CD4-positive, alpha-beta T cell treated with Interleukin-12 subunit alpha and Interleukin-12 subunit beta, for 1 hour (primary cell): ENCODE measurements around the gene TRPC4AP.

ENCODE experiments used
- DNase-seq: peaks from one replicate; pipeline ENCODE4 v3.0.0-alpha.2; 2020

The TRPC4AP gene

DNA sequence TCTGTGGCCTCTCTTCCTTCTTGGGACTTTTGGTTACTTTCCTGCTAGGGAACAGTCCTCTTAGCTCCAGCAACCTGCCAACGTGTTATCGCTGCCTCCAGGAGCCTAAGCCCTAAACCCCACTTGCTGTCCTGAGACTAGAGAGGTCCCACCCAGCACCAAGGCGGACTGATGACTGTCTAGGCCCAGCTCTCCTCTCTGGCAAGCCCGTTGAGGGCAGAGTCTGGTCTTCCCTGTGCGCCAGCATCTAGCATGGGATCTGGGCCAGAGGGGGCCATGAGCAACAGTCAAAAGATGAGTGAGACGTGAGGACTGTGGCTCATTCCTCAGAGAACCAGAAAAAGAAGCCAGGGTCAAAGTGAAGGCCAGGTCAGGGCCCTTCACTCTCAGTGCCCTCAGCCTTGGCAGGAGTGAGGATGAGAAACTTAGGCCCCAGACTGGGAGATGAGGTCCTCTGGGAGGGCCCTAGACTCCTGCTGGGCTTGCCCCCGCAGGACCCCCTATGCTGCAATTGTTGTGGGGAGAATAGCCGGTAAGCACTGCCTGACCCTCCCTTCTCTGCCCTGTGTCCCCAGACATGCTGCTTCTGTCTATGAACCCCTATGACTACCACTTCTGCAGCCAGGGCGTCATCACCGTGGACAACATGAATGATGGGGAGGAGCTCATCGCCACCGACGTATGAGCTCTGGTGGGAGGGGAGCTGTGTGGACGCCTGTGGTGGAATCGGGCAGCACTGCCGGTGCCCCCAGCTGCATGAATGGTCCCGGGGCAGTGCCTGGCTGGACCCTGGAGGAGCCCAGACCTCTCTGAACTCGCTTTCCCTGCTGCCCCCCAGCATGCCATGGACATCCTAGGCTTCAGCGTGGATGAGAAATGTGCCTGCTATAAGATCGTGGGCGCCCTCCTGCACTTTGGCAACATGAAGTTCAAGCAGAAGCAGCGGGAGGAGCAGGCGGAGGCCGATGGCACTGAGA, 106.0 kb downstream of the TRPC4AP start:
- no peak for DNase-seq

DNA sequence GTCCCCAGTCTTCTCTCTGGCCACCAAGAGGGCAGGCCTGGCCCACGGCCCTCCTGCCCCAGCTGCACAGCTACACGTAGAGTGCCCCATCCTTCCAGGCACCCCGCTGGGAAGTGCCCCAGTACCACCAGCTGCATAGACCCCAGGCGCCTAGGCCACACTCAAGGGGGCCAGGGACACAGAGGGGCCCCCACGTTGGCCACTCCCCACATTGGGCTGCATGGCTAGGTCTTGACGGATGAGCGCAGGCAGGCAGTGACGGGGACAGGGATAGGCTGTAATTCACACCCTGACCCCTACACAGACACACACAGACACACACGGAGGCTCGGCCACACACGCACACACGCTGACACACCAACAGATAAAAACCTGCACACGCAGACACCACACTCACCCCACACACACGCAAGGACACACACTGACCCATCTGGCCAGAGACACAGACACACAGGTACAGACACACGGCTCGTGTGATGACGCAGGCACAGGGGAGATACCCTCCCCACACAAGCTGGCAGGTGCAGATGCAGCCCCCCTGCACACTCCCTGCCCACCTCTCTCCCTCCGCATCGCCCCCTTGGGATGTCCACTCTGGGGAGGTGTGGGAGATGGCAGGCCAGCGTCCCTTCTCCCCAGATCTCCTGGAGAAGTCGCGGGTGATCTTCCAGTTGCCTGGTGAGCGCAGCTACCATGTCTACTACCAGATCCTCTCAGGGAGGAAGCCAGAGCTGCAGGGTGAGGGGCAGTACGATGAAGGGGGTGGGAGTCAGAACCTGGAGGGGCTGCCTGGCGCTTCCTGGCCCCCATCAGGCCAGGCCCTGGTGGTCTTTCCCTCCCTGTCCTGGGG, 106.9 kb downstream of the TRPC4AP start:
- no peak for DNase-seq

DNA sequence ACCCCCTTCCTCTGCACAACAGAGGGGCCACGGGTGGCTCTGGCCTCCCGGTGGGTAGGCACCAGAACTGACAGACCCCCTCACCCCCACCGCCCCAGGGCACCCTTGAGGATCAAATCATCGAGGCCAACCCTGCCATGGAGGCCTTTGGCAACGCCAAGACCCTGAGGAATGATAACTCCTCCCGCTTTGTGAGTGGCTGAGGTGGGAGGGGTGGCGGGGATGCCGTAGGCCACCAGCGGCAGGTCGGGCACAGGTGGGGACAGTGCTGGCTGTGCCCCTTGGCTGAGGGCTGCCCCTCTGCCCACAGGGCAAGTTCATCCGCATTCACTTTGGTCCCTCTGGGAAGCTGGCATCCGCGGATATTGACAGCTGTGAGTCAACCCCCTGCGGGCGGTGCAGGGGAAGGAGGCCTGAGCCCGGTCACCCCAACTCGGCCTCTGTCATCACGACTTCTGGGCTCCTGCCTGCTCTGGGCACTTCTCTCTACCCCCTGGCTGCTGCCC, 107.8 kb downstream of the TRPC4AP start:
- DNase-seq = no peak

DNA sequence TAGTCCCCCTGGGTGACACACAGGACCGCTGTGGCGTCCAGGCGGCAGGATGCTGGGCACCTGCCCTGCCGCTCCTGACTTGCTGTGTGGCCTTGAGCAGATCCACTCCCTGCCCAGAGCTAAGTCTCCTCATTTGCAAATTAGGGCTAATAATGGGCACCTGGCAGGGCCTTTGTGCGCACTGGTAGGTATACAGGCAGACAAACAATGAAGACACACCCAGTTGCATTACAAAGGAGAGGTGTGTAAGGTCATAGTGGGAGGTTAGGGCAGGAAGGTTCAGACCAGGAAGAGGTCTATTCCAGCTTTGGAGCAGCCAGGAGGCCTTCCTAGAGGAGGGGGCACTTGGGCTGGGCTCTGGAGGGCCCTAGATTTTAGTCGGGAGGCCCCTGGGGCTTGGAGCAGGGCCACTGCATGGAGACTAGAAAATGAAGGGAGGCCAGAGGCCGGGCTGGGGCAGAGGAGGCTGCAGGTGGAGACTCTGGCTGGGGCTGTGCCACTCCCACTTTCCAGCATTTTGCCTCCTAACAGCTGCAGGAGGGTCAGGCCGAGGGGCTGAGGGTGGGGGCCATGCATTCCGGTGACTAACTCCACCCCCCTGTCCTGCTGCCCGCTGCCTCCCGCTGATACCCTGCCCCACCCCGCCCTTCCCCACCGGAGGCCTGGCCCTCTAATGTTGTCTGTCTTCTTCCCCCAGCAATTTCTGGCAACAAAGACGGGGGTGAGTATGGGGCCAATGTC, 108.4 kb downstream of the TRPC4AP start:
- DNase-seq = no peak

DNA sequence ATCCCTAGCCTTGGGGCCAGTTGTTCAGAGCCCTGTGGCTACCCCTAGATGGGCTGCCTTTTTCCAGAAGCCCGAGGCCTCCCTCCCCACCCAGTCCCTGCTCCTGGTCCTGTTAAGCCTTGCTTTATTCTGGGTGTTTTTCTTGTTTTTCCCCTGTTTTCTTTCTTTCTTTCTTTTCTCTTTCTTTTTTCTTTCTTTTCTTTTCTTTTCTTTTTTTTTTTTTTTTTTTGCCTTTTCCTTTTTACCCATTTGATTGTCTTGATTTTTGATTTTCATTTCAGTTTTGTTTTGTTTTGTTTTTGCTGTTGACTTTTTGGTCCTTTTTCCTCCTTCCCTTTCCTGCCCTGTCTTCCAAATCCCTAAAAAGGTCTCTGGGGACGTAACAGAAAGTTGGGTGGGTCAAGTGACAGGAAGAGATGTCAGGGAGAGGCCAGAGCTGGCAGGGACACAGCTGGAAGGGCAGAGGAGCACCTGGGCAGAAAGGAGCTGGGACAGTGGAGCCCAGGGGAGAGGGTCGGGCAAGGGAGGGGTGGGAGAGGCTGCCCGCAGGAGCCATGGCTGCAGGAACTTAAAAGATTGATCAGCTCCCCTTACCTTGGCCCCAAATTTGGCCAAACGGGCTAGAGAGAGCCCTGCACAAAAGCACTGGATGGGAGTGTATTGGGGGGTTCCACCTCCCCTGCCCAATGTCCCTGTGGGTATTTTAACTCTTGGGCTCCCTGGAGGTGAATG, 109.4 kb downstream of the TRPC4AP start:
- no peak for DNase-seq

DNA sequence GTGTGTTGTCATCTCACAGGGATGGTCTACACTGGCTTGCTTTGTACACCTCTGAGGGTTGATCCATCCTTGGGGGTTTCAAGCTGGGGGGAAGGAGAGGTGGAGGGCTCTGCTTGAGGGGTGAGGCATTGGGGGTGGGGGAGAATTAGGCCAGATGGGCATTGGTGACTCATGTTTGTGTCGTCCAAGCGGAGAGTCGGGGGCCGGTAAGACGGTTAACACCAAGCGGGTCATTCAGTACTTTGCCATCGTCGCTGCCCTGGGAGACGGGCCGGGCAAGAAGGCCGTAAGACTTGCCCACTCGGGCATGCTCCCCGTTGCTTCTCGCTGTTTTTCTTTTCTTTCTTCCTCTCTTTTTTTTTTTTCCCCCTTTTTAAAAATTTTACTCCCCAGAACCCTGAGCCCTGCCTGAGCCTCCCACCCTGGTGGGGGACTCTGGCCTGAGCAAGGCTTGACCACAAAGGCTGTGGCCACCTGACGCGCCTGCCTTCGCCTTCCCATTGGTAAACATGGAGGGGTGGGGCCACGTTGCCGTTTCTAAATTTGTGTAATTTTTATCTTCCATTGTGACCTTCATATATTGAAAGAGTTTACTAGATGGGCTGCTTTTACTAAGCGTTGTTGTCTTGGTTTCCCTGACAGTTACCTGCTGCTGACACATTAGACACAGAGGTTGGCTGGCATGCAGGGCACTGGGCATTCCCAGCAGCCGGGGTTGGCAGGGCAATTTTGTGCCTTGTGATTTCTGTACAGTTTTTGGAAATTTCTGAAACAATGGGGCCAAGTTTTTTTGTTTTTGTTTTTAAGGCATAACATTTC, 110.1 kb downstream of the TRPC4AP start:
- DNase-seq = no peak

DNA sequence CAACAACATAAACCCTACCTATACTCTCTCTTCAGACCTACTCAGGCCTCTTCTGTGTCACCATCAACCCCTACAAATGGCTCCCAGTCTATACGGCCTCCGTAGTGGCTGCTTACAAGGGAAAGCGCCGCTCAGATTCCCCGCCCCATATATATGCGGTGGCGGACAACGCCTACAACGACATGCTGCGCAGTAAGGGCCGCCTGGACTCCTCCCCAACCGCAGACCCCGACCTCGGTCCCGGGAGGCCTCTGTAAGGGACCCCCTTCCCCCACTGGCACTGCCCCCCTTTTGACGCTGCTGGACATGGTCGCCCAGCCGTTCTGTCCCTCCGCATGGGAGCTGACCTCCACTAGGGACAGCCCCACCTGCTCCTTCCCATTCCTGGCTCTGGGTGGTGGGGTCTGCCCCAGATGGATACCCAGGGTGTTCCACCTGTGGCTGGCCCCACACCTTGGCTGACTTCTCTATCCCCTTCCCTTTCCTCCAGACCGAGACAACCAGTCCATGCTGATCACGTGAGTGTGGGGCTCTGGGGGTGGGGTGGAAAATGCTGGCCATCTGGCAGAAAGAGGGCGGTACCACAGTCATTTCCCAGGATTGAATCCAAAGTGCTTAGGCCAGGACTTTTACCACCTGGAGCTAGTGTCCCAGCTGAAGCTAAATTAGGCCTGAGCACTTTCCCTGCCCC, 111.9 kb downstream of the TRPC4AP start:
- no peak for DNase-seq

DNA sequence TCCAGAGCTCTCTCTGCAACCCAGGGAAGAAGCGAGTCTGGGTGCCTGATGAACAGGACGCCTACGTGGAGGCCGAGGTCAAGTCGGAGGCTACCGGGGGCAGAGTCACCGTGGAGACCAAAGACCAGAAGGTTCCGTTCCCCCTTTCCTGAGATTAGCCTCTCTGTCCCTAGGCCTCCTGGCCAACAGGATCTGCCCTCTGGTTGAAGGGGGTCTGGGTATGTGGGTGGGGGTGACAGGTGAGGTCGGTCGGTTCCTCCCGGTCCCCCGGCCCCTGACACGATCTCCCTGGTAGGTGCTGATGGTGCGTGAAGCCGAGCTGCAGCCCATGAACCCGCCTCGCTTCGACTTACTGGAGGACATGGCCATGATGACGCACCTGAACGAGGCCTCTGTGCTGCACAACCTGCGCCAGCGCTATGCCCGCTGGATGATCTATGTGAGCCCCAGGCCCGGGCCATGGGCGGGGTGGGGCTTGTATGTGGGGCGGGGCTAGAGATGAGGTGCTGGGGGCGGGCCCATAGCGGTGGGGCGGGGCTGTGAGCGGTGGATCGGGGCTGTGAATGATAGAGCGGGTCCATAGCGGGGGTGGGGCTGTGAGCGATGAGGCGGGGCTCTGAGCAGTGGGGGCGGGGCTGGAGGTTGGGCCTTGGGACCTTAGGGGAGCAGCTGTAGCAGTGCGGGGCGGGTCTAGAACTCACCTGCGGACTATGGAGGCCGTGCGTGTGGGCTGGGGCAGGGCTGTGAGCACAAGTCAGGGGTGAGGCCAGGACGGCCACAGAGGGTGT, 113.0 kb downstream of the TRPC4AP start:
- no peak for DNase-seq

DNA sequence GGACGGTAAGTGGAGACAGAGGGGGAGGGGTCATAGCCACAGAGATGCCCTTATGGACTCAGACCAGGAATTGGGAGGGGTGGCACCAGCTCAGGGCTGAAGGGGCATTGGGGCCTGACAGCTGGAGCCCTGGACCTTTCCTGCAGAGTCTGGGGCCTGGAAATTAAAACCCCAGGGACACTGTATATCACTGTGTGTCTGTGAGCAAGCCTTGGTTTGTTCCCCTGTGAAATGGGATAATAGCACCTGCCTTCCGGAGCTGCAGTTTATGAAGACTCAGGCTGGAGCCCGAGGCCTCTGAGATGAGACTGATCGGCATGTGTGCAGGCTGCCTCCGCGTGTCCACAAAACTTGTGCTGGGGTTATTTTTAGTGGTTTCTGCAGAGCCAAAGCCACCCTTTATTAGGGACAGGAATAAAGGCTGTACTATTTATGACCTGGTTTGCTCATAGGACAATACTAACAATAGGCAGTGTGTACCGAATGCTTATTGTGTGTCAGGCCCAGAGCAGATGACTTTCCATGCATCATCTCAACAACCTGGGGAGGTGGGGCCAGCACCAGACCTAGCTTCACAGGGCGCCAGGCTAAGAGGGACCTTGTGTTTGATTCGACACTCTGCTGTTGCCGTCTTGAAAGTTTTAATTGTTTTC, 114.4 kb downstream of the TRPC4AP start:
- DNase-seq = no peak

DNA sequence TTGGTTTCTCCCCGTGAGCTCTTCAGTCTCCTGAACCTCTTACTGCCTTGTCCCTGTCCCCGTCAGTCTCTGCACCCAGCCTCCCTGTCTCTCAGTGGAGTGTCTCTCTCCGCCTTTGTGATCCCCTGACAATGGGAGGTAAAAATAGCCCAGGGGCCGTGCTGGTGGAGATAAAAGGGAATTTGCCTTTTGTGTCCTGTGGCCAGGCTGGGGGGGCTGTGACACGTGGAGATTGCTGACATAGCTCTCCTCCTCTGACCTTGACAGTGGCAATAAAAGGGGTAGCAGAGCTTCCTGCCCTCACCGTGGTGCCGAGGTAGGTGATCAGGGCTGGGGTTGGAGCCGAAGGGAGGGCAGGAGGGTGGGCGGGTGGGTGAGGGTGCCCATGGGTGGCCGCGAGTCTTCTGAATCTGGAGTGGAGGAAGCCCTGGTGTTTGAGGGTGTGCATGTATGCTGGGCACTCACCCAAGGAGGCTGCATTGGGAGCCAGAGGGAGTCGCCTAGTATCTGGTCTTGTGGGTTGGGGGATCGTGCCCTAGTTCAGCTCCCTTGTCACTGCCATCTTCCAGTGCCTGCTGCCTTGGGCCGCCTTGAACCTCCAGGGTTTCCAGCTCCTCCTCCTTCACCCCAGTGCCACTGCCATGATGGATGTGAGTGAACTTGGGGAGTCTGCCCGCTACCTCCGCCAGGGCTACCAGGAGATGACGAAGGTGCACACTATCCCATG, 115.1 kb downstream of the TRPC4AP start:
- DNase-seq = no peak

DNA sequence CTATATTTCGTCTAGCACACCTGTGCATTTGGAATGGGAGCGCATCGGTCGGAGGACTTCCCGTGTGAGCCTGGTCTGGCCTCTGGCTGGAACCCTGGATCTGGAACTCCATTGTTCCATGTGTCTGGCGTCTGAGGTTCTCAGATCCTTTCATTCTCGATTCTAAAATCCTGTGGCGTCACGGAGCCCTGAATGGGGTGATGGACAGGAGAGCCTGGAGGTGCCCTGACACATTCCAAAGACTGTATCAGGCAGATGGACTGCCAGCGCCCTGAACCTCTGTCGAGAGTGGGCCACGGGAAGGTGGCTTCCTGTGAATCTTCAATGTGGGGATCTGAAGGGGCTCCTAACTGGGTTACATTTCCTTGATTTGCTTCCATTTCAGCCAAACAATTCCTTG, 116.3 kb downstream of the TRPC4AP start:
- DNase-seq = no peak

DNA sequence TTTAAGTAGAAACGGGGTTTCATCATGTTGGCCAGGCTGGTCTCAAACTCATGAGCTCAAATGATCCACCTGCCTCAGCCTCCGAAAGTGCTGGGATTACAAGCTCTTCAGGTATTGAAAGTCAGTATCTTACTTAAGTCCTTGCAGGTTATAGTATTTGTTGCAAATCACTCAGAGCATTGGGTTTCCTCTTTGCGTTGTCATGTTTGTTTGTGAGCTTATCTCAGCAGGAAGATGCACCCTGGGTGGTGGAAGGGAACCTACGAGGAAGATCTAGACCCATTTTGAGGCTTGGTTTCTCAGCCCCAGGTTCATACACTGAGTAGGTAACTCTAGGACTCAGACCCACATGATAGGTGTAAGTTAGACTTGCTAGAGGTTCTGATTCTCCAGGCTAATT, 118.4 kb downstream of the TRPC4AP start:
- DNase-seq = no peak

DNA sequence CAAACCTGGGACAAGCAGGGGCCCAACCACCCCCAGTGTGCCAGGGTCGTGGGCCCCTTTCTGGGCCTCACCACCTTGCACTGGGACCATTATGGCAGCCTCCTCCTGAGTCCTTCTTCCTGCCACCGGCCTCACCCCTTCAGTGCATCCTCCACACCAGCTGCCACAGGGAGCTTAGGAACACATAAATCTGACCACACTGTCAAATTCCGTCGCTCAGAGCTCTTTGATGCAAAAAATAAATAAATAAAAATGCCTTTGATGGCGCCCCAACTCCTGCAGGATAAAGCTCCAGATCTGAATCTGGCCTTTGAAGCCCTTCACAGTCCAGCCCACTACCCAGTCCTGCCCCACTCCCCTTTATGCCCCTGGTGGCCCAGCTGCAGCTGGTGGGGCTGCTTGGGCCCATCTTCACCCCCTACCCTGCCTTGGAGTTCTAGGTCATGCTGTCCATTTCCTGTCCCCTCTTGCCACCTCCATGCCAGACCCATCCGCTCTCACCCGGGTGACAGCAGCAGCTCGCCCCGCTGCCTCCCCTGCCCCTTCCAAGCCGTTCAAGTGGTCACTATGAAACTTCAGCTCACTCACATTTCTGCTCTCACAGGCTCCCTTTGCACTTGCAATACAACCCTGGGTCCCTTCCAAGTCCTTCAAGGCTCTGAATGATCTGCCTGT, 120.9 kb downstream of the TRPC4AP start:
- no peak for DNase-seq

DNA sequence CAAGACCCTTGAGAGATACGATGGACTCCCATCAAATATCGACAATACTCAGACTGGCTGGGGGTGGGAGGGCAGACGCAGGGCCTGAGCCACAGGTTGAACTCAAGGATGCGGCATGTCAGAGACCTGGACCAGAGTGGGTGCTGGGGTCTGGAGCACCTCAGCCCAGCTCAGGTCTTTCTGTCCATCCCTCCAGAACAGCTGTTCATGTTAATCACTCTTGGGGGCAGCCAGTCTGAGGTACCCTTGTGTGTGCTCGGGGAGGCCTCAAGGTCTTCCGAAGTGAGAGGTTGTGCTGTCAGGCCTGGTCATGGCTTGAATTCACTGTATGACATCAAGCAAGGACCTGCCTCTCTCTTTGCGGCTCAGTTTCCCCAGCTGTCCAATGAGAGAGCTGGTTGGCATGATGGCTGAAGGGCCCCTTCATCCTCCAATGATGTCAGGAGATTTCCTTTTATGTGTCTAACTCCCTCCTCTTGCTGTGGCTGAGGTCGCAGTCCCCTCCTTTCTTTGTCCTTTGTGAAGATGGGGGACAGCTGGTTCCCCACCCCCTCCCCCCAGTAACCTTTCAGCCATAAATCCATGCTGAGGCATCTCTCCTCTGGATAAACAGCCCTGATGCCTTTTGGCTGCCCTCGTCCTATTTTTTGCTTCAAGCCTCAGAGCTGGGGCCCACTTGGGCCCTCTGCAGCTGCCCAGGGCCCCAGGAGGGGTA, 121.6 kb downstream of the TRPC4AP start:
- no peak for DNase-seq

DNA sequence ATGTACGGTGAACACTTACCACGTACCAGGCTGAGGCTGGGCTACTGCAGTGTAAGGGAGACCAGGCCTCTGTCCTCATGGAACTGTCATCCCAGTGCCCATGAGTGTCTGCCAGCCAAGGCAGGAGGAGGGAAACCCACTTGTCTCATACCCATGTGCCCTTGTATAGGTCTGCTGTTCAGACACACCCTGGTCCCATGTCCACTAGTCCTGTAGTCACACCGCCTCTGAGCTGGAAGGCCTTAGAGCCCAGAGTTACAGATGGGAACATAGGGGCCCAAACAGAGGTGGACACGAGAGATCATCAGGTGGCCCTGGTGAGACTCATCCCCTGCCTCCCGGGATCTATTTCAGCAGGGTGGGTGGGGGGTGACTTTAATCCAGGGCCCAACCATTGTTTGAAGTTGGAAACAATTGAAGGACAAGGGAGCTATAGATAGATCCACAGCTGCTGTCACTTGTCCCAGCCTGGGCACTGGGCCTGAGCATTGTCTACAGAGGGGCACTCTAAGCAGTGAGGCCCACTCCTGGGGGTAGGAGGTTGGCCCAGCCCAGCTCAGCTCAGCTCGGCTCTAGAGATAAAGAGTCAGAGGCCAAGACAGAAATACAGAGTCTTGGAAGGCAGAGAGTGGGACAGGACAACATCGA, 122.3 kb downstream of the TRPC4AP start:
- DNase-seq = no peak

DNA sequence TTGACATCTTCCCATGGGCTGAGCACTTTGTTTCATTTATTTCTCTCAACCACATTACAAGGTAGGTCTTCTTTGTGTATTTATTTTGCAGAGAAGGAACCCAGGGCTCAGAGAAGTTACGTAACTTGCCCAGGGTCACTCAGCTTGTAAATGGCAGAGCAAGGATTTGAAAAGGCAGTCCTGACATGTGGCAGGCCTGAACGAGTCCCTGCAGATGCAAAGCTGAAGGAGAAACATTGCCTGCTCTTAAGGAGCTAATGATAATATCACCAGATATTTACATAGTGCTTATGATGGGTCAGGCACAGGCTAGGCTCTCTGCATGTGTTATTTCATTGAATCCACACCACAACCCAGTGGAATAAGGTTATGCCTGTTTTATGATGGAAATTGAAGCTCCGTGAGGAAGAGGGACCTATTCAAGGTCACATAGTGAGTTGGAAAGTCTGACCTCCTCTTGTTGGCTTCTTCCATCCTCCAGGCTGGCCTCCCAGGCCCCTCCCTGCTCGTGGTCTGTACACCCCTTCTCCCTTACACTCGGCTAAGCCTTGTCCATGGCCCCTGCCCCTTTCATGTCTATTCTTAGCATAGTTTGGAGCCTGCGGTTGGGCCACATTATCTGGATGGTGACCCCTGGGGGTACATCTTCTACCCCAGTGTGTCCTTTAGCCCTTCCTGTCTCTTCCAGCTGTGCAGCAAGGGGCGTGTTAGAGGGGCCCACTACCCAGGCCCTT, 124.4 kb downstream of the TRPC4AP start:
- no peak for DNase-seq
